ACC112 (cell line): Measurements from ENCODE around the gene POLR3C.
A peak's percentile ranks its signal among the peaks of the same experiment; 100 is the strongest.

Experiments
- H2AFZ ChIP-seq: fragments of 200-600 bp; sonication (generic); one replicate; pipeline ENCODE4 v1.6.0; 2017; ENCODE audit warnings: antibody characterized with exemption, low read length; ENCODE audit not compliant: unreplicated experiment
- H3K27ac ChIP-seq: fragments of 200-600 bp; sonication (generic); 2 replicates; pipeline ENCODE4 v1.5.1; 2014; ENCODE audit warnings: low read depth, mild to moderate bottlenecking, antibody characterized with exemption, low read length, moderate library complexity
- H3K27me3 ChIP-seq: fragments of 200-600 bp; sonication (generic); 2 replicates; pipeline ENCODE4 v1.6.1; 2014; ENCODE audit warnings: mild to moderate bottlenecking, antibody characterized with exemption, low read length, moderate library complexity, mixed read lengths; ENCODE audit not compliant: insufficient read depth
- H3K36me3 ChIP-seq: fragments of 200-600 bp; sonication (generic); 2 replicates; pipeline ENCODE4 v1.6.1; 2016; ENCODE audit warnings: mild to moderate bottlenecking, antibody characterized with exemption, low read length, moderate library complexity, mixed read lengths; ENCODE audit not compliant: insufficient read depth
- H3K4me1 ChIP-seq: fragments of 200-600 bp; sonication (generic); one replicate; pipeline ENCODE4 v1.6.1; 2016; ENCODE audit warnings: low read length, mixed read lengths; ENCODE audit not compliant: insufficient read depth, unreplicated experiment, control insufficient read depth
- H3K4me3 ChIP-seq: fragments of 200-600 bp; sonication (generic); 2 replicates; pipeline ENCODE4 v1.5.1; 2014; ENCODE audit warnings: mild to moderate bottlenecking, low read depth, low read length
- H3K79me2 ChIP-seq: fragments of 200-600 bp; sonication (generic); one replicate; pipeline ENCODE4 v1.6.0; 2016; ENCODE audit warnings: low read length; ENCODE audit not compliant: control insufficient read depth, unreplicated experiment, insufficient read depth

POLR3C gene

GRCh38 chr1:145849356-145850160 lies 25.6 kb downstream of the POLR3C start:
- peak overlapping the region; percentile 59 for H3K27ac ChIP-seq
- no peaks in the 10 kb centered on the region for H3K27me3 ChIP-seq
- peaks cover 19% of the 10 kb centered on the region; the same call in 1 of the 2 replicates for H3K36me3 ChIP-seq
- H3K79me2 ChIP-seq = no peaks in the 10 kb centered on the region
- peaks cover 35% of the 10 kb centered on the region for H3K4me1 ChIP-seq
- H3K4me3 ChIP-seq = no peak overlapping the region
- H2AFZ ChIP-seq = no peak overlapping the region

DNA sequence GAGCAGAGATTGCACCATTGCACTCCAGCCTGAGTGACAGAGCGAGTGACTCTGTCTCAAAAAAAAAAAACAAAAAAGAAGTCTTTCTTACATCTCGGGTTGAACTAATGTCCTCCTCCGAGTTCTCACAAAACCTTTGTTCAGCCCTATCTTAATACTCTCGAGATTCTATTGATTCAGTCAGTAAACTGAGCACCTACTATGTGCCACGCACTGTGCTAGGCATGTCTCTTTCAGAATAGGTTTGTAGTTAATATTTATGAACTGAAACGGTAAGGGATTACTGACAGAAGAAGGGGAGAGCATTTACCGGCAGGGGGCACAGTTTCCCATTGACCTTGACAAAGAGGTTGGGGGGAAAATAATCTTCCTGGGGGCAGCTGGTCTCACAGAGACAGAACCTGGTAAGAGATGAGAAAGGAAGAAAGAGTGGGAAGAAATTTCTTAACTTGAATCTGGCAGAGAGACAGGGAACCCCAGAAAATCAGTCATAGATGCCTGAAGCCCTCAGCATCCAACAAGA lies 31.5 kb downstream of the POLR3C start:
- Histone ChIP-seq H2AFZ (no peak overlapping the region), H3K27ac (no peak overlapping the region), H3K4me3 (no peak overlapping the region), H3K79me2 (peaks cover 23% of the 10 kb centered on the region), H3K36me3 (peaks cover 31% of the 10 kb centered on the region; the same call in 1 of the 2 replicates), H3K27me3 (no peaks in the 10 kb centered on the region), H3K4me1 (peaks cover 20% of the 10 kb centered on the region)

DNA sequence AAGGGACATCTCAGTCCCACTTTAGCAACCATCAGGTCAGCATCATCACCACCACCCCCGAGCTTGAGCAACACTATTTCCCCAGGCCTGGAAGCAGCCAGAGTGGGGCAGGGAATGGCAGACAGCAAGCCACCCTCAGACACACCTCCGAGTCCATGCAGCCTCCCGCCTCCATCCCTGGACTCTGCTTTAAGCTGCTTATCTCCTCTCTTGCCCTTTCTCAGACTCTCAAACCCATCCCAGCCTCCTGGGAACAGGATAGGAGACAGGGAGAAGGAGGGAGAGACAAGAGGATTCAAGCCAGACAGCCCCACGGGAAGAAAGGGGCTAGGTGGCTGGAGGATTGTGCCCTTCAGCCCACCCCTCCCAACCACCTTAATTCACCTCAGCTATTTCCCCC lies 33.2 kb downstream of the POLR3C start:
- no peaks in the 10 kb centered on the region for H3K27me3 ChIP-seq
- no peak overlapping the region for H3K27ac ChIP-seq

GRCh38 chr1:145858238-145858900 lies 34.4 kb downstream of the POLR3C start:
- Histone ChIP-seq H3K36me3 (peaks cover 19% of the 10 kb centered on the region; the same call in 1 of the 2 replicates), H2AFZ (peak overlapping the region; percentile 95), H3K4me3 (peak overlapping the region; percentile 99), H3K79me2 (peaks cover 23% of the 10 kb centered on the region), H3K27ac (no peak overlapping the region), H3K27me3 (no peaks in the 10 kb centered on the region), H3K4me1 (peaks cover 14% of the 10 kb centered on the region)

More for the DNA sequence above, 33.2 kb downstream of the POLR3C start:
- Histone ChIP-seq H3K79me2 (peaks cover 23% of the 10 kb centered on the region), H3K4me3 (0 out of 2 replicates have a peak overlapping the region, but pooled peaks have one; percentile 99), H2AFZ (no peak overlapping the region), H3K4me1 (peaks cover 14% of the 10 kb centered on the region), H3K36me3 (peaks cover 24% of the 10 kb centered on the region; the same call in 1 of the 2 replicates)

- Histone ChIP-seq H2AFZ (peak within 1 kb of the TSS; percentile 95), H3K27ac (peak within 1 kb of the TSS; percentile 53), H3K36me3 (peaks cover 13% of the 10 kb centered on the region; the same call in 1 of the 2 replicates), H3K79me2 (peaks cover 23% of the 10 kb centered on the region), H3K4me3 (peak within 1 kb of the TSS; percentile 99), H3K27me3 (no peaks in the 10 kb centered on the region), H3K4me1 (peaks cover 14% of the 10 kb centered on the region)
Observed at GRCh38 chr1:145858901-145859490, 35.0 kb downstream of the POLR3C start, which contains the start of gene PIAS3. Gene PIAS3, minus strand, starts transcription at chr1:145859081. Its CDS starts 91 bp downstream, at chr1:145858990.

GRCh38 chr1:145859491-145860023 lies 35.6 kb downstream of the POLR3C start:
- H3K27ac ChIP-seq = peak overlapping the region; percentile 53
- H3K36me3 ChIP-seq = peaks cover 12% of the 10 kb centered on the region; the same call in 1 of the 2 replicates
- peak overlapping the region; percentile 95 for H2AFZ ChIP-seq
- peaks cover 23% of the 10 kb centered on the region for H3K79me2 ChIP-seq
- H3K4me1 ChIP-seq = peaks cover 14% of the 10 kb centered on the region
- H3K27me3 ChIP-seq = no peaks in the 10 kb centered on the region
- peak overlapping the region; percentile 99 for H3K4me3 ChIP-seq

DNA sequence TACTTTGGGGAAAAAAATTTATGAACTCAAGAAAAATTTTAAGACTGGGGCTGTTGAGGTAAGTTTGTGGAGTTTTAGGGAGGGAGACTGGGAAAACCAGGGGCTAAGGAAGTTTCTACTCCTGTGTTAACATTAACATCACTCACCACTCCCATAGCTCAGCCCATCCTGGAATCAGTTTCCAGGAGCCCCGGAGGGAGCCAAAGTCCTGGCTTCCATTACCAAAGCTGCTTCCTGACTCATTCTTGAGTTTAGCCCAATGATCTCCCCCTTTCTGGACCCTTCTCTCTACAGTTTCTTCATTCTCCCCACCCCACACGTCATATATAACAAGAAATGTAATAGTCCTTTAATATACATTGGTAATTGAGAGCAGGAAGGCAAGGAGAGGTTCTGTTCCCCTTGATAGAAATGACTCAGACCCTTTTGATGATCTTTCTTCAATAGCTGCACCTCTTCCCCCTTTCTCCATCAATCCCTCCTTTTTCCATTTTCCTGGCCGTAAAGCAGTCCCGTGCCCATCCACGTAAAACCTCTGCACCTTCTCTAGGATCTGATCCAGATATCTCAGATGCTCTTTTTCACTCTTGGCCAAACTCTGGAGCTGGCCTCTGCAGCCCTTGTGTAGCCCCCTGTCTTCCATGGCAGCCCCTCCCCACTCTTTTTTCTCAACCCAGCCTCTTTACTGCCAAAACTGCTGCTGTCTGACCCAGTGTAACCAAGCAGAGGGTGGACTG lies 39.5 kb downstream of the POLR3C start:
- peaks cover 5% of the 10 kb centered on the region for H3K4me1 ChIP-seq
- no peaks in the 10 kb centered on the region for H3K27me3 ChIP-seq
- no peaks in the 10 kb centered on the region for H3K36me3 ChIP-seq
- H3K79me2 ChIP-seq = peaks cover under 1% of the 10 kb centered on the region
- no peak overlapping the region for H3K27ac ChIP-seq
- H3K4me3 ChIP-seq = no peak overlapping the region
- H2AFZ ChIP-seq = no peak overlapping the region

DNA sequence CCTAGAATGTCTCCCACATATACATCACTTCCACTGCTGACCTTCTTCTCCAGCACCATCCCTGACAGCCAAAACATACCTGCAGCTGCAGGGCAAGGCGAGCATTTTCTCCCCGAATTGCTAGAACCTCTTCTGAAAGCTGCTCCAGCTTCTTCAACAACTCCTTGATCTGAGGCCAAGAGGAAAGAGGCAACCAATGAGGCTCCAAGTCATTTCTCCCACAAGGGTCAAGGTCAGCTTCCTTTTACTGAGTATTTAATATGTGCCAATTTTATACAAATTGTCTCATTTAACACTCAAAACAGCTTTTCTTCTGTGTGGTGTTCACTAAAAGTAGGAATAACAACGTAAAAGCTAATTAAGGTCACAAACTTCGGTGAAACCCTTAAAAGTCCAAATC lies 44.2 kb downstream of the POLR3C start:
- H3K27ac ChIP-seq = no peak overlapping the region
- H3K79me2 ChIP-seq = no peaks in the 10 kb centered on the region
- no peaks in the 10 kb centered on the region for H3K36me3 ChIP-seq
- H3K4me3 ChIP-seq = no peak overlapping the region
- H2AFZ ChIP-seq = no peak overlapping the region
- no peaks in the 10 kb centered on the region for H3K27me3 ChIP-seq
- H3K4me1 ChIP-seq = peaks cover 14% of the 10 kb centered on the region

- Histone ChIP-seq H3K4me1 (peaks cover 14% of the 10 kb centered on the region), H3K27me3 (no peaks in the 10 kb centered on the region; the same call in 1 of the 2 replicates), H3K4me3 (peak overlapping the region; percentile 67), H2AFZ (peak overlapping the region; percentile 54), H3K27ac (no peak overlapping the region), H3K79me2 (no peaks in the 10 kb centered on the region), H3K36me3 (no peaks in the 10 kb centered on the region)
Observed at GRCh38 chr1:145871994-145872924, 48.3 kb downstream of the POLR3C start.
